ENCODE results near the gene HIRIP3. TPM values are rescaled to one million over a fixed set of nuclear protein-coding genes. Genes with fewer than 3 reads are reported as not detected.

Gene HIRIP3
- total and polyA plus RNA-seq, 2 of the 8 experiments (the other 6 are each of a cell fraction or from before 2014, with no cell fraction given), result 11.9 to 18.5 TPM

GRCh38 chr16:30026449-30026848 is 31.0 kb upstream of the HIRIP3 start (continued):
- TF ChIP-seq CHD7 (IDR thresholded peaks at IDR 0.05; ENCODE audit: insufficient replicate concordance, low read length), result no peak
- no peak for TF ChIP-seq GTF2F1 (IDR thresholded peaks at IDR 0.05; ENCODE audit: borderline replicate concordance, low read depth, low read length)
- TF ChIP-seq FOSL1 (IDR thresholded peaks at IDR 0.05; ENCODE audit: insufficient read depth, low read depth, low read length), result no peak
- TF ChIP-seq SIX5 (IDR thresholded peaks at IDR 0.05; ENCODE audit: low read depth, low read length), result no peak
- no peak for TF ChIP-seq KDM4A (IDR thresholded peaks at IDR 0.05; ENCODE audit: low read depth, low read length, severe bottlenecking)
- TF ChIP-seq RFX5 (IDR thresholded peaks at IDR 0.05; ENCODE audit: borderline replicate concordance, low read depth, low read length), result no peak
- no peak for TF ChIP-seq GABPA (IDR thresholded peaks at IDR 0.05; ENCODE audit: borderline replicate concordance, insufficient read depth, low read length)
- no peak for TF ChIP-seq SIRT6 (IDR thresholded peaks at IDR 0.05; ENCODE audit: low read length)
- no peak for TF ChIP-seq JUND (IDR thresholded peaks at IDR 0.05; ENCODE audit: low read length)
- no peak for TF ChIP-seq SP2 (IDR thresholded peaks at IDR 0.05; ENCODE audit: low read length)
- TF ChIP-seq SAP30 (IDR thresholded peaks at IDR 0.05; ENCODE audit: insufficient read depth, insufficient replicate concordance, low read length), result no peak
- no peak for TF ChIP-seq CHD2 (IDR thresholded peaks at IDR 0.05; ENCODE audit: low read length)
- TF ChIP-seq EZH2 (IDR thresholded peaks at IDR 0.05; ENCODE audit: low read depth, low read length, severe bottlenecking), result no peak
